ENCODE measurements around the gene GFRA1. TPM values are rescaled to one million over a fixed set of nuclear protein-coding genes. Genes with fewer than 3 reads are reported as not detected.
A peak's percentile ranks its signal among the peaks of the same experiment; 100 is the strongest.

GFRA1 gene
- polyA plus RNA-seq, 2 of the 4 experiments (the other 2 are of a cell fraction), result 4.0 to 9.5 TPM

DNA sequence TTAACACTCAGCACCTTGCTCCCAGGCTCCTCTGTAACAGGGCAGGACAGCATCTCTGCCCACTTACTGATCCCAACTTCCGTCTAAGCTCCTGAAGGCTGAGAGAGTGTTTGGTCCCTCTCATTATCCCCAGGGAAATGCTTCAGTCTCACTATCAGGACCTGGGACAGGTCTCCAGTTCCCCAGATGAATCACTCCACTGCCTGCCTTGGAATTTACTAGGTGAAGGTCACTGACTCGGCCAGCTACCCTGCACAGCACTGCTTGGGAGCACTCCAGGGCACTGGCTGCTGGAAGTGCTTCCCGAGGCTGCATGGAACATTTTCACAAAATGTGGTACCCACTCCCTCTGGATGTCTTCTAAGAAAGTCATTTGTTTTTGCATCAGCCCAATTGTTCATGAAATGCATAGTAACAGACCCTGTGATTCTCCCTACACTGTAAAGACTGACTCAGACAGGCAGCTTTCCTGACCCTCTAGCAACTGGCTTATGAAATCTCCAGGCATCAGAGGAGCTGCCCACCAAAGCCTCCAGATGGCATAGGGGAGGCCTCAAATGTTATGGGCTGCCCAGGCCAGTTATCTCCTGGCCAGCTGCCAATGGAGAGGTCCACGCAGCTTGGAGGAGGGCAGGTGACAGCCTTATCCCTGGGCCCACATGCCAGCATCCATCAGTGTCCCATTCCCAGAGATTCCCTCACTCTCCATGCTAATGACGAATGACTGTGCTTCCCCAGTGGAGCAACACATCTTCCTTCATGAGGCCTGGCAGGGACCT, 89.1 kb downstream of the GFRA1 start:
- Histone ChIP-seq H3K27ac (no peak overlapping the region), H3K4me1 (no peaks in the 10 kb centered on the region), H3K9me3 (no peaks in the 10 kb centered on the region), H3K4me2 (no peak overlapping the region), H3K4me3 (no peak overlapping the region)
- ChIA-PET POLR2A (no interaction called here), CTCF (interaction anchor here (1.8 kb wide), 1 partner anchor 11 kb away, joined by 5 read pairs; no protein-coding TSS in a partner anchor)
- FAIRE-seq, result no peak
- TF ChIP-seq JUN (IDR thresholded peaks at IDR 0.05), result no peak
- TF ChIP-seq KDM5A (IDR thresholded peaks at IDR 0.05), result no peak
- no peak for TF ChIP-seq TP53 (CRISPR knock-in tag; IDR thresholded peaks at IDR 0.05)
- no peak for TF ChIP-seq ZSCAN20 (CRISPR knock-in tag; IDR thresholded peaks at IDR 0.05)
- TF ChIP-seq RCOR1 (IDR thresholded peaks at IDR 0.05; ENCODE audit: low read depth, low read length), result no peak
- no peak for TF ChIP-seq HEYL (CRISPR knock-in tag; IDR thresholded peaks at IDR 0.05)
- no peak for TF ChIP-seq RAD21 (conservative IDR thresholded peaks at IDR 0.05 in 1 of 2, IDR thresholded peaks at IDR 0.05 in 1 of 2)
- TF ChIP-seq MAX (IDR thresholded peaks at IDR 0.05), result no peak
- no peak for TF ChIP-seq CHD4 (IDR thresholded peaks at IDR 0.05; ENCODE audit: borderline replicate concordance)
- no peak for TF ChIP-seq FOSL2 (IDR thresholded peaks at IDR 0.05)
- peak; percentile 17; the same call in 1 of the 2 replicates for TF ChIP-seq FOSL2 (CRISPR knock-in tag; IDR thresholded peaks at IDR 0.05)
- no peak for TF ChIP-seq EHMT2 (IDR thresholded peaks at IDR 0.05; ENCODE audit: low read depth)
- TF ChIP-seq, protein P1, sequence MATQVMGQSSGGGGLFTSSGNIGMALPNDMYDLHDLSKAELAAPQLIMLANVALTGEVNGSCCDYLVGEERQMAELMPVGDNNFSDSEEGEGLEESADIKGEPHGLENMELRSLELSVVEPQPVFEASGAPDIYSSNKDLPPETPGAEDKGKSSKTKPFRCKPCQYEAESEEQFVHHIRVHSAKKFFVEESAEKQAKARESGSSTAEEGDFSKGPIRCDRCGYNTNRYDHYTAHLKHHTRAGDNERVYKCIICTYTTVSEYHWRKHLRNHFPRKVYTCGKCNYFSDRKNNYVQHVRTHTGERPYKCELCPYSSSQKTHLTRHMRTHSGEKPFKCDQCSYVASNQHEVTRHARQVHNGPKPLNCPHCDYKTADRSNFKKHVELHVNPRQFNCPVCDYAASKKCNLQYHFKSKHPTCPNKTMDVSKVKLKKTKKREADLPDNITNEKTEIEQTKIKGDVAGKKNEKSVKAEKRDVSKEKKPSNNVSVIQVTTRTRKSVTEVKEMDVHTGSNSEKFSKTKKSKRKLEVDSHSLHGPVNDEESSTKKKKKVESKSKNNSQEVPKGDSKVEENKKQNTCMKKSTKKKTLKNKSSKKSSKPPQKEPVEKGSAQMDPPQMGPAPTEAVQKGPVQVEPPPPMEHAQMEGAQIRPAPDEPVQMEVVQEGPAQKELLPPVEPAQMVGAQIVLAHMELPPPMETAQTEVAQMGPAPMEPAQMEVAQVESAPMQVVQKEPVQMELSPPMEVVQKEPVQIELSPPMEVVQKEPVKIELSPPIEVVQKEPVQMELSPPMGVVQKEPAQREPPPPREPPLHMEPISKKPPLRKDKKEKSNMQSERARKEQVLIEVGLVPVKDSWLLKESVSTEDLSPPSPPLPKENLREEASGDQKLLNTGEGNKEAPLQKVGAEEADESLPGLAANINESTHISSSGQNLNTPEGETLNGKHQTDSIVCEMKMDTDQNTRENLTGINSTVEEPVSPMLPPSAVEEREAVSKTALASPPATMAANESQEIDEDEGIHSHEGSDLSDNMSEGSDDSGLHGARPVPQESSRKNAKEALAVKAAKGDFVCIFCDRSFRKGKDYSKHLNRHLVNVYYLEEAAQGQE (IDR thresholded peaks at IDR 0.05), result peak; percentile 45; the same call in 1 of the 2 replicates
- no peak for TF ChIP-seq NPAS2 (CRISPR knock-in tag; IDR thresholded peaks at IDR 0.05; ENCODE audit: borderline replicate concordance)
- 32% methylated on average over 5 of the region's 5 CpGs for WGBS (ENCODE audit: missing lambda C conversion rate)
- ATAC-seq, result peak; percentile 62 to 81; a peak in 4 of 6 replicates
- no peak for DNase-seq (ENCODE audit: low read depth in 1 of 2, low spot score in 1 of 2)

DNA sequence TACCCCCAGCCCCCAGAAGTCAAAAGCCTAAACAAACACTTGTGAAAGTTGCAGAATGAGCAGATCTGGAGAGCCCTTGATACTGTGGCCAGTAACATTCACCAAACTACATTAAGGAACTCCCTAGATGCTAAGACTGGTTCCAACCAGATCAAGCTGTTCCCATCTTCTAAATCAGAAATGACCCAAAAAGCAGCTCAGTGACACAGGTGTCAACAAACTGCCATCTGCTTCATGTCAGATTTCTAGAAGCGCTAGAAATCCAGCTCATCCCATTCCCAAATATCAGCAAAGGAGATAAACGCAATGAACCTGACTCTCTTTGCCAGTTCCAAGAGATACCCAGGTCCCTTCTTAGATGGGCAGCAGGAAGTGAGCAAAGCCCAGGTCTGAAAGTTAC, 90.6 kb downstream of the GFRA1 start:
- ATAC-seq, result no peak
- CTCF ChIA-PET, result interaction anchor here (0.9 to 1.8 kb wide), 2 partner anchors 12 to 105 kb away, joined by 4 to 5 read pairs; no protein-coding TSS in a partner anchor
- WGBS (ENCODE audit: missing lambda C conversion rate), result 95% methylated on average over 2 of the region's 2 CpGs
- FAIRE-seq, result no peak
- Histone ChIP-seq H3K9me3 (no peaks in the 10 kb centered on the region), H3K4me3 (no peak overlapping the region), H3K4me1 (no peaks in the 10 kb centered on the region), H3K27ac (no peak overlapping the region), H3K4me2 (no peak overlapping the region)
- TF ChIP-seq ESRRA (IDR thresholded peaks at IDR 0.05; ENCODE audit: borderline replicate concordance, low read length), result no peak
- DNase-seq (ENCODE audit: low read depth in 1 of 2, low spot score in 1 of 2), result no peak
- POLR2A ChIA-PET, result no interaction called here

- WGBS (ENCODE audit: missing lambda C conversion rate), result 31% methylated on average over 9 of the region's 9 CpGs
- FAIRE-seq (no peak), DNase-seq (ENCODE audit: low read depth in 1 of 2, low spot score in 1 of 2) (no peak), ATAC-seq (no peak)
- no peak overlapping the region for H3K4me3 ChIP-seq
- ChIA-PET POLR2A (no interaction called here), CTCF (no interaction called here)
- no peaks in the 10 kb centered on the region for H3K9me3 ChIP-seq
- H3K27ac ChIP-seq, result no peak overlapping the region
- H3K4me2 ChIP-seq, result no peak overlapping the region
- no peaks in the 10 kb centered on the region for H3K4me1 ChIP-seq
- TF ChIP-seq RNF2 (IDR thresholded peaks at IDR 0.05; ENCODE audit: borderline replicate concordance, low read depth), result no peak
- TF ChIP-seq ATOH8 (CRISPR knock-in tag; IDR thresholded peaks at IDR 0.05; ENCODE audit: low read depth), result no peak
- TF ChIP-seq CBX8 (IDR thresholded peaks at IDR 0.05), result no peak
- TF ChIP-seq BHLHE40 (IDR thresholded peaks at IDR 0.05; ENCODE audit: low read depth, low read length), result no peak
- TF ChIP-seq MYC (IDR thresholded peaks at IDR 0.05; ENCODE audit: borderline replicate concordance, low read length), result no peak
- TF ChIP-seq ZFP36 (IDR thresholded peaks at IDR 0.05; ENCODE audit: borderline replicate concordance, partially characterized antibody), result no peak
- TF ChIP-seq CHD4 (IDR thresholded peaks at IDR 0.05; ENCODE audit: borderline replicate concordance), result no peak
- TF ChIP-seq NR3C1 (IDR thresholded peaks at IDR 0.05), result no peak
- TF ChIP-seq FOXS1 (CRISPR knock-in tag; IDR thresholded peaks at IDR 0.05), result no peak
- TF ChIP-seq HOXB13 (CRISPR knock-in tag; IDR thresholded peaks at IDR 0.05; ENCODE audit: low read depth), result no peak
- TF ChIP-seq SMC3 (IDR thresholded peaks at IDR 0.05), result no peak
- TF ChIP-seq, protein P2, sequence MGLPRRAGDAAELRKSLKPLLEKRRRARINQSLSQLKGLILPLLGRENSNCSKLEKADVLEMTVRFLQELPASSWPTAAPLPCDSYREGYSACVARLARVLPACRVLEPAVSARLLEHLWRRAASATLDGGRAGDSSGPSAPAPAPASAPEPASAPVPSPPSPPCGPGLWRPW (IDR thresholded peaks at IDR 0.05), result no peak
- TF ChIP-seq KDM1A (IDR thresholded peaks at IDR 0.05; ENCODE audit: low read depth), result no peak
- TF ChIP-seq MAX (IDR thresholded peaks at IDR 0.05), result no peak
- TF ChIP-seq HOXA7 (CRISPR knock-in tag; IDR thresholded peaks at IDR 0.05), result no peak
- TF ChIP-seq GATA3 (IDR thresholded peaks at IDR 0.05; ENCODE audit: borderline replicate concordance), result no peak
- no peak for TF ChIP-seq CBX2 (IDR thresholded peaks at IDR 0.05; ENCODE audit: borderline replicate concordance, low read depth)
Measured at GRCh38 chr10:116178086-116178605, 94.9 kb downstream of the GFRA1 start.
